Subcutaneous preadipocyte (primary cell): Measurements from ENCODE around the gene GP5. TPM values are rescaled to one million over a fixed set of nuclear protein-coding genes. Genes with fewer than 3 reads are reported as not detected.

Experiments
- total RNA-seq: library from RNA; depleted of rRNA; stranded (reverse); fragments of >200 nt; gene quantifications from 2 replicates; pipeline ENCODE4 v1.2.3, GENCODE V29; 2012

GP5 gene
- under 0.01 TPM in 1 of 2 replicates, not detected in the other for total RNA-seq

GRCh38 chr3:194399166-194399565, at the start of gene GP5:
Gene GP5, minus strand, starts transcription at chr3:194399266. Its CDS starts 984 bp downstream, at chr3:194398282.

GRCh38 chr3:194369522-194370279, 29.4 kb downstream of the GP5 start, which contains the start of gene LRRC15:
Gene LRRC15, minus strand, starts transcription at chr3:194369743. Its CDS starts 8,700 bp downstream, at chr3:194361043.

GRCh38 chr3:194351080-194351672, 47.9 kb downstream of the GP5 start, which contains the start of gene CPN2:
Gene CPN2, minus strand, starts transcription at chr3:194351328. Its CDS starts 8,626 bp downstream, at chr3:194342702.

Other genes starting within 250 kb of the GP5 start
- gene CPN2, start 47.9 kb downstream of the GP5 start, total RNA-seq, result not detected in 2 replicates
- gene LRRC15, start 29.5 kb downstream of the GP5 start, total RNA-seq, result under 0.01 TPM in 2 replicates
- gene ATP13A3, start 87.7 kb upstream of the GP5 start, total RNA-seq, result 188 and 285 TPM in 2 replicates
- gene TMEM44, start 234.2 kb upstream of the GP5 start, total RNA-seq, result 8.1 and 20.3 TPM in 2 replicates